NCI-H82 treated with DMSO at 0.1 percent for 48 hours (cell line): ENCODE data around the gene GALNT1.
"Not testable (repeated sequence)": the region's sequence is repeated elsewhere in the genome, so short reads cannot be mapped to it uniquely, and the experiment has no call there.

Source experiments
- DNase-seq: peaks from one replicate; lab custom pipeline; 2025; ENCODE audit not compliant: unreplicated experiment; lab: John Stamatoyannopoulos, UW

GALNT1 gene

DNA sequence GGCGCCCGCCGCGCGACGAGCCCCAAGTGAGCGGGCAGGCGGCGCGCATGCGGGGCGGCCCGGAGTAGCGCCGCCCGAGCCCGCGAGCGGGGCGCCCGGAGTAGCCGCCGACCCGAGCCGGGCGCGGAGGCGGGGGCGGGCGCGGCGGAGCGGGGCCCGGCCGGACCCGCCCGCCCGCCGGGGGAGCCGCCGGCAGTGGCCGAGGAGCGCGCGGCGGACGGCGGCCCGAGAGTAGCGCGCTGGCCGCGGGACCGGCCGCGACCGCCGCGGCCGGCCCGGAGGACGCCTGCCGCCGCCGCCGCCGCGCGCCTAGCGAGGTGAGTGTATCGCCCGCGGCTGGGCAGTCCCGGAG, at the start of gene GALNT1:
TSS of gene GALNT1 (plus strand) at position 195 of the 352 bp plus-strand sequence. CDS start 72,923 bp downstream, outside the sequence.
- no peak for DNase-seq

- DNase-seq: no peak
These were observed 47.6 kb upstream of the GALNT1 start for GRCh38 chr18:35533916-35534405.

- no peak for DNase-seq
These were observed 46.2 kb upstream of the GALNT1 start for GRCh38 chr18:35535297-35535696.

DNA sequence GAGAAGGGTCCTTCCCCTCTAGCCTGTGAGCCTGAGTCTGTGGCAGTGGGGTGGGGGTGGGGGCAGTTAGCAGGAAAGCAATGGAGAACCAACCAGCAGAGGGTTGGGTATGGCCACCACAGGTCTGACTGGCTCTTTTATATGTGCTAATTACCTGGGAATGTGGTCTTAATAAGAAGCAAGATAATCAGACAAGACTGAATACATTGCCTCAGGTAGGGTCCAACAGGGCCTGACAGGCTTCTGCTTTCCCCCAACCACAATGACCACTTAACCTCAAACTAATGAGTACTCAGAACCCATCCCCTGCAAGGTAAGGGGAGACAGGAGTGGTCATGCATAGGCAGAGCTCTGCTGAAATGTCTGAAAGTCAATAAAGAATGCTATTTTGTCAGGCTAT, 39.2 kb upstream of the GALNT1 start:
- no peak for DNase-seq

GRCh38 chr18:35547008-35547605, 34.4 kb upstream of the GALNT1 start:
- no peak for DNase-seq

DNA sequence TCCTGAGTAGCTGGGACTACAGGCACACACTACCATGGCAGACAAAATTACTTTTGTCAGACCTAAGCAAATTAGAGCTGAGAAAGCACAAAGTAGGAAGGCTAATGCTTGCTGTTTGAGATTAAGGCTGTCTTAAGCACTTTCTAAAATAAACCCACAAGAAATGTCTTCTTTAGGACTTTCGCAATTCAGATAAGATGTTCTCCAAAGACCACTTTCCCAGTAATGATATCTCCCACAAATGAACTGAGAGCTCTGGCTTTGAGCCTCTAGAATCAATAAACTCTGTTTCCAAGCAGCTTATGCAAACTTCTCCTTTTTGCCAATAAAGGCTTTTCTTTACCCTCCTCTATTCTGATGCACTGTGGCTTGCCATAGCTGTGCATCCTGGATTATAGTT, 32.0 kb upstream of the GALNT1 start:
- no peak for DNase-seq

DNA sequence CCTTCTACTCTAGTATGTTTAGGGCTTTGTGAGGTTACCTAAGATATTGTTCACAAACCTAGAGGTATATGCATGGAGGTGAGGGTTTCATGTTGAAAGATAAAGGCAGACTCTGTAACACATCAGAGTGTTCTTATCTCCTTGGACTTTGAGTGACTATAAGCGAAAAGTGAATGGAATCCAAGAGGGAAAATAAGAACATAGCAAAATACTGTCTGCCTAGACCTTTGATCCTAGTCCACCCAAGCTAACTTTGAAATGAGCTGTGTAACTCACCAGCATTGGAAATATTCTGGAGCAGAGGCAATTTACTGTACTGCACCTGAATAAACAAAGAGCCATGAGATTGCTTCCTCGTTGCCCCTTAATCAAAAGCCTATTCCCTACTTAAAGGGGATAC, 28.2 kb upstream of the GALNT1 start:
- DNase-seq: no peak

GRCh38 chr18:35555538-35555937, 26.0 kb upstream of the GALNT1 start:
- DNase-seq: not testable (repeated sequence)

GRCh38 chr18:35559867-35560266, 21.7 kb upstream of the GALNT1 start:
- no peak for DNase-seq

DNA sequence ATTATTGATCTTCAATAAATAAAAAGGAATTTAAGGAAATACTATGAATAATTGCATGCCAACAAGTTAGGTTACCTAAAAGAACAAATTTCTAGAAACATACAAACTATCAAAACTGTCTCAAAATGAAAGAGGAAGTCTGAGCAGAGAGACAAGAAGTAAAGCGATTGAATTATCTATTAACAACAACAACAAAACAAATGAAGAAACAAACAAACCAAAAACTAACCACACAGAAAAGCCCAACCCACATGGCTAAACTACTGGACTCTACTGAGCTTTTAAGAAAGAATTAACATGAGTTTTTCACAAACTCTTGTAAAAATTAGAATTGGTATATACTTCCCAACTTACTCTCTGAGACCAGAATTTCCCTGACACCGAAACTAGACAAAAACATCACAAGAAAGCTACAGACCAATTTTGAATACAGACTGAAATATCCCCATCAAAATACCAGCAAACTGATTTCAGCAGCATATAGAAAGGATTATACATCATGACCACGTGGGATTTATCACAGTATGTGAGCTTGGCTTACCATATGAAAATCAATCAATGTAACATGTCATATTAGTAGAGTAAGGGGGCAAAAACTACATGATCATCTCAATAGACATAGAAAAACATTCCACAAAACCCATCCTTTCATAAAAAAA, 16.6 kb upstream of the GALNT1 start:
- no peak for DNase-seq

DNA sequence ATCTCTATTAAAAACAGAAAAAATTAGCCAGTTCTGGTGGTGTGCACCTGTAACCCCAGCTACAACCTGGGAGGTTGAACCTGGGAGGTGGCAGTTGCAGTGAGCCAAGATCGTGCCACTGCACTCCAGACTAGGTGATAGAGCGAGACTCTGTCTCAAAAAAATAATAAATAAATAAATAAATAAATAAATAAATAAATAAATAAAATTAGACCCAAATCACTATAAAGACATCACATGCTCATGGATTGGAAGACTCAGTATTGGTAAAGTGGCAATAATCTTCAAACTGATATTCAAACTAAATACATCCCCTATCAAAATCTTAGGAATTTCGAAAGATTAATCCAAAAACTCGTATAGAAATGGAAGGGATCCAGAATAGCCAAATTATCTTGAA, 15.5 kb upstream of the GALNT1 start:
- DNase-seq: no peak

DNA sequence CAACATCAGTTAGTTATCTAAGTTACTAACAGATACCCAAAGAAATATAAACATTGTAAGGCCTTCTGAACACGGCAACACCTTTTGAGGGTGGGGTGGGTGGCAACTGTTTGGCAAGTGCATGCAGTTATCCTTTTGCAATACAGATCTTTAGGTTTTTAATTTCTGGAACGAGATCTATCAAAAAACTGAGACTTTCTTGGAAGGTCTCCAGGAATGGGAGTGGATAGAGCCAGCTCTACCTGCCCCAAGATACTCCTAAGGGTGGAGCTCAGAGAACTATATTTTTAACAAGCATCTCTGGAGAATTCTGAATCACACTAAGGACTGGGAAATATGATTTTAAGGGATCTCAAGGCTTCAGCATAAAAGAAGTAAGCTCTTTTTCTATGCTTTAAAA, 11.4 kb upstream of the GALNT1 start:
- no peak for DNase-seq

DNA sequence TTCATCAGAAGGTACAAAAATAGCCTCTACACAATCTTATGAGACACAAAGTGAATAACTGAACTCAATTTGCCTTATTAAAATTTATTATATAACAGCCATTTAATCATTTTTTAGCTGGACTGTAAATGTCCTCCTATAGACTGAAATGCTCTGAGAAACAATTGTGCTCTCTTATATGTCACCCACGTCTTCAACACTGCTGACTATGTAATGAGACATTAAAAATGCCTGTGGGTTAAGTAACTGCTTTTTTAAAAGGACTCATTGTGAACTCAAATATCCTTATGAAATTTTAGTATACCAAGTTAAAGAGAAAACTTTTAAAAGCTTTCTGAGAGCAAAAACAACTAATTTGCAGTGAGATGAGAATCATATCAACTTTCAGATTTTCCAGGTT, 10.4 kb upstream of the GALNT1 start:
- DNase-seq: no peak

DNA sequence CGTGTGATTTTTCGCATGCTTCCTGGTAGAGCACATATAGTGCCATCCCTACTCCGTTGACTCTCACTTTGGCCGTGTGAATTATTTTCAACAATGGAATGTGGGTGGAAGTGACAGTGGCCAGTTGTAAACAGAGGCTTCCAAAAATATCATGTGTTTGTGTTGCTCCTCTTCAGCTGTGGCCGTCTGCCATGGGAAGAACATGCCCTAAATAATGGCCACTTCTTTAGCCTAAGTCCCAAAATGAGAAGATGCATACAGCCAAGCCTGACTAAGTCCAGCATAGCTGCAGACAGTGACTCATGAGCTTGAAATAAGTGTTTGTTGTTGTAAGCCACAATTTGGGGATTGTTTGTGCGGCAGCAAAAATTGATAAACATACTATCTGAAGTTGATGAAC, 8.9 kb upstream of the GALNT1 start:
- no peak for DNase-seq

GRCh38 chr18:35573531-35573930, 8.0 kb upstream of the GALNT1 start:
- DNase-seq: no peak

DNA sequence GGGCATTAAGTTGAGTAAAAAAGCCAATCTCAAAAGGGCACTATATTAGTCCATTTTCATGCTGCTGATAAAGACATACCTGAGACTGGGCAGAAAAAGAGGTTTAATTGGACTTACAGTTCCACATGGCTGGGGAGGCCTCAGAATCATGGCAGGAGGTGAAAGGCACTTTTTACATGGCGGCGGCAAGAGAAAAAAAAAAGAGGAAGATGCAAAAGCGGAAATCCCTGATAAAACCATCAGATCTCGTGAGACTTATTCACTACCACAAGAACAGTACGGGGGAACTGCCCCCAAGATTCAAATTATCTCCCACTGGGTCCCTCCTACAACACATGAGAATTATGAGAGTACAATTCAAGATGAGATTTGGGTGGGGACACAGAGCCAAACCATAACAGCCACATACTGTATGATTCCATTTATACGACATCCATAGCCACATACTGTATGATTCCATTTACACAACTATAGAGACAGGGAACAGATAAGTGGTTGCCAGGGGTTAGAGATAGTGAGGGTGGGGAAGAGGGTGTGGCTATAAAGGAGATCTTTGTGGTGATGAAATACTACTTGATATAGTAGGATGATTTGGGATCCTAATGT, 5.2 kb upstream of the GALNT1 start:
- DNase-seq: not testable (repeated sequence)

GRCh38 chr18:35577045-35577848, 4.3 kb upstream of the GALNT1 start:
- no peak for DNase-seq

DNA sequence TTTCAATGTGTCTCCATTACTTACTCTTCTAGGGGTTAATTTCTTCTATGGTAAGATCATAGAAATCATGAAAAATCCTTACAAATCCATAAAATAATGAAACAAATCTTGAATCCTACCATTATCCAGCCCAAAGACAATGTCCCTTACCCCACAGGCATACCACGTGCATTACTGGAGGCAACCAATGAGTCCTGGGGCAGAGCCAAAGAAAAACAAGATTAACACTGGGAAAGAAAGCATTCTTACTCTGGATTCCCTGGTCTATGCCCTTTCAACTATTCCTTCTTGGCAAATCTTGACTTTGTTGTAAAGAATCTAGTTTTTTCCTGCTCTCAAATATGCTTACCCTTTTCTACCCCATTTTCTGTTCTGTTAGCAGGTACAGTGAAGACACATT, 3.1 kb upstream of the GALNT1 start:
- no peak for DNase-seq

- DNase-seq: no peak
These were observed 2.6 kb upstream of the GALNT1 start for GRCh38 chr18:35578936-35579335.

DNA sequence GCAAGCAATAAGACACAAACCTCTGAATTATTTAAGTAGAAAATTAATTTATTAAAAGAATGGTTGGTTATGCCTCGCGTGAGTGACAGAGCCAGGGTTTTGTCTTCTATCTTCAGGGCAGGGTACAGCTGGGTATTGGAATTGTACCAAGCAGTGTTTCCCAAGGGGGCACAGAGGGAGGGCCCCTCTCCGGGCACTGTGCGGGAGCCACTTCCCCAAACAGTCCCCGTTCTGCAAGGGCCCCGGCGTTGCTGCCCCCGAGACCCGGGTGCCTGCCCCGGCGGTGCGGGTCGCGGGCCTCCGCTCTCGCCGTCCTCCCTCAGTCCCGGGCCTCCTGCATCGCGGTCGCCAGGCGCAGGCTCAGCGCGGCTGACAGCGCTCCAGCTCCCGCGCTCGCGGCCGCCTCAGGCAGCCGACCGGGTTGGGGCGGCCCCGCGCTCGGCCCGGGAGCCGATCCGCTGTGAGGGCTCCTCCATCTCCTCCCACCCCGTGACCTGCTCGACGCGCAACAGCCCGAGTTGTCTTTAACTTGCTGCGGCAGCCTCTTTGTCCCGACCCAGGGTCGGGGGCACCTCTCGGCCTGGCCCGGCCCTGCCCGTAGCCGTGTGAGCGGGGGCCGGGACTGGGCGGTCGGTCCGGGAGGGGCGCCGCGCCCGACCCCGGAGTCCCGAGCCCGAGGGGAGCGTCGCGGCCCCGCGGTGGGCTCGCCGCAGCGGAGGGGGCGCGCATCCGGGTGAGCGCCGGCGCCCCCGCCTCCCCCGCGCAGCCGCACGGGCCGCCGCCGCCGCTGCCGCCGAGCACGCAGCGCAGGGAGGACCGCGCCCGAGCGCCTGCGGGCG, 620 bp upstream of the GALNT1 start:
- DNase-seq: no peak
